ENCODE results near the gene INTS13.
"Not testable (repeated sequence)": the region's sequence is repeated elsewhere in the genome, so short reads cannot be mapped to it uniquely, and the experiment has no call there.

Gene INTS13

GRCh38 chr12:26936559-26937442 is 980 bp downstream of the INTS13 start:
- DNase-seq (ENCODE audit: low read depth in 2 of 3, low spot score in 1 of 3) = no peak

GRCh38 chr12:26935636-26936378 is 2.0 kb downstream of the INTS13 start:
- no peak for DNase-seq (ENCODE audit: low read depth in 2 of 3, low spot score in 1 of 3)

- DNase-seq (ENCODE audit: low read depth in 2 of 3, low spot score in 1 of 3) = no peak
Observed at GRCh38 chr12:26929590-26929989, 8.2 kb downstream of the INTS13 start.

GRCh38 chr12:26928661-26929060 is 9.1 kb downstream of the INTS13 start:
- no peak for DNase-seq (ENCODE audit: low read depth in 2 of 3, low spot score in 1 of 3)

- DNase-seq (ENCODE audit: low read depth in 2 of 3, low spot score in 1 of 3) = no peak
Observed at GRCh38 chr12:26921886-26922285, 15.9 kb downstream of the INTS13 start.

GRCh38 chr12:26919216-26919555 is 18.6 kb downstream of the INTS13 start:
- DNase-seq (ENCODE audit: low read depth in 2 of 3, low spot score in 1 of 3) = no peak

GRCh38 chr12:26918321-26919215 is 19.2 kb downstream of the INTS13 start:
- no peak for DNase-seq (ENCODE audit: low read depth in 2 of 3, low spot score in 1 of 3)

- DNase-seq (ENCODE audit: low read depth in 2 of 3, low spot score in 1 of 3) = no peak
Observed at GRCh38 chr12:26906704-26907103, 31.1 kb downstream of the INTS13 start.

- DNase-seq (ENCODE audit: low read depth in 2 of 3, low spot score in 1 of 3) = no peak
Observed at GRCh38 chr12:26906024-26906423, 31.8 kb downstream of the INTS13 start.

GRCh38 chr12:26903396-26903795 is 34.4 kb downstream of the INTS13 start:
- DNase-seq (ENCODE audit: low read depth in 2 of 3, low spot score in 1 of 3) = not testable (repeated sequence)

GRCh38 chr12:26896913-26897312 is 40.9 kb downstream of the INTS13 start:
- no peak for DNase-seq (ENCODE audit: low read depth in 2 of 3, low spot score in 1 of 3)

GRCh38 chr12:26895672-26896071 is 42.1 kb downstream of the INTS13 start:
- DNase-seq (ENCODE audit: low read depth in 2 of 3, low spot score in 1 of 3) = no peak

GRCh38 chr12:26891704-26892103 is 46.1 kb downstream of the INTS13 start:
- no peak for DNase-seq (ENCODE audit: low read depth in 2 of 3, low spot score in 1 of 3)

- DNase-seq (ENCODE audit: low read depth in 2 of 3, low spot score in 1 of 3) = no peak
Observed at GRCh38 chr12:26890784-26891183, 47.0 kb downstream of the INTS13 start.

- peak; percentile 72 to 89 (median 73) for DNase-seq (ENCODE audit: low read depth in 2 of 3, low spot score in 1 of 3)
Observed at GRCh38 chr12:26884765-26885576, 52.8 kb downstream of the INTS13 start.

- DNase-seq (ENCODE audit: low read depth in 2 of 3, low spot score in 1 of 3) = no peak
Observed at GRCh38 chr12:26880625-26881024, 57.2 kb downstream of the INTS13 start.

- no peak for DNase-seq (ENCODE audit: low read depth in 2 of 3, low spot score in 1 of 3)
Observed at GRCh38 chr12:26878661-26879119, 59.1 kb downstream of the INTS13 start.

GRCh38 chr12:26874501-26875296 is 63.1 kb downstream of the INTS13 start:
- no peak for DNase-seq (ENCODE audit: low read depth in 2 of 3, low spot score in 1 of 3)

- DNase-seq (ENCODE audit: low read depth in 2 of 3, low spot score in 1 of 3) = no peak
Observed at GRCh38 chr12:26872625-26873024, 65.2 kb downstream of the INTS13 start.

GRCh38 chr12:26871985-26872384 is 65.8 kb downstream of the INTS13 start:
- no peak for DNase-seq (ENCODE audit: low read depth in 2 of 3, low spot score in 1 of 3)

All from stimulated activated CD4-positive, alpha-beta T cell treated with anti-CD3 and anti-CD28 coated beads, Interleukin-12 subunit alpha, Interleukin-12 subunit beta, amount 100 ng/mL, for 48 hours (primary cell).